ENCODE data around the gene EML5.

Gene EML5

GRCh38 chr14:88750945-88751344 lies 41.8 kb downstream of the EML5 start:
- TF ChIP-seq CTCF (IDR thresholded peaks at IDR 0.05; ENCODE audit: low read depth, low read length): no peak
- no peak overlapping the region for H3K4me3 ChIP-seq (ENCODE audit: low read depth, low read length)

DNA sequence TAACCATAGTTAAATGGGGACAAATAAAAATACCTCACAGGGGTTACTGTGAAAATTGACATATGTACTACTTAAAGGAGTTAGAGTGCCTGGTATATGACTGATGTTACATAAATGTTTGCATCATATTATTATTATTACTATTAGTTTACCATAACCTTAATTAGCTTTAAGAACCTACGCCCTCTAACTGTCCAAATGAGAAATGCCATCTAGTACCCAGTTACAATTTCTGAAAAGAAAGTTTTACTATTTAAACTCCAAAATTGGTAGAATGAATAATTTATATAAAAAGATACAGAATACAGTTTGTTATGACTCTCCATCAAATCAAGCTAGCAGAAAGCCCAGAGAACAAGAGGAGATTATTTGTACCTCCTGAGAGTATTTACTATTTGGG lies 42.3 kb downstream of the EML5 start:
- no peak for TF ChIP-seq CTCF (IDR thresholded peaks at IDR 0.05; ENCODE audit: low read depth, low read length)
- no peak overlapping the region for H3K4me3 ChIP-seq (ENCODE audit: low read depth, low read length)

- H3K4me3 ChIP-seq (ENCODE audit: low read depth, low read length): no peak overlapping the region
- no peak for TF ChIP-seq CTCF (IDR thresholded peaks at IDR 0.05; ENCODE audit: low read depth, low read length)
Observed at GRCh38 chr14:88749139-88749538, 43.6 kb downstream of the EML5 start.

DNA sequence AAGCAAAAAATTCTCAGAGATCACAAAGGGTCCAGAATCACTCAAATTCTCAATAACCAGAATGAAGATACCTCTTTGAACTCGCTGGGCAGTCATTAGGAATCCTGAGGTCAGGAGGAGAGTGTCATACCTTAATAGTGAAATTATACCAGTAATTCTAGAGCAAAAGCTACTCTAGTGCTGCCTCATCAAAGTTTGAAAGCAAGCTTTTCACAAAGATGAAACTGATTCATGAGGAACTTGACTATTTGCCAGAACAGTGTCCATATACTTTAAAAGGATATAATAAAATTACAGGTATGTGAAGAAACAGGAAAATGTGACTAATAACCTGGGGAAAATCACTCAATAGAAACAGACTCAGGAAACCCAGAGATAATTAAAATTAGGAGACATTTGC lies 44.5 kb downstream of the EML5 start:
- no peak overlapping the region for H3K4me3 ChIP-seq (ENCODE audit: low read depth, low read length)
- no peak for TF ChIP-seq CTCF (IDR thresholded peaks at IDR 0.05; ENCODE audit: low read depth, low read length)

- no peak for TF ChIP-seq CTCF (IDR thresholded peaks at IDR 0.05; ENCODE audit: low read depth, low read length)
- H3K4me3 ChIP-seq (ENCODE audit: low read depth, low read length): no peak overlapping the region
Observed at GRCh38 chr14:88746052-88746451, 46.7 kb downstream of the EML5 start.

- no peak for TF ChIP-seq CTCF (IDR thresholded peaks at IDR 0.05; ENCODE audit: low read depth, low read length)
Observed at GRCh38 chr14:88737245-88737644, 55.5 kb downstream of the EML5 start.

GRCh38 chr14:88733121-88733520 lies 59.6 kb downstream of the EML5 start:
- no peak overlapping the region for H3K4me3 ChIP-seq (ENCODE audit: low read depth, low read length)
- TF ChIP-seq CTCF (IDR thresholded peaks at IDR 0.05; ENCODE audit: low read depth, low read length): no peak

More at GRCh38 chr14:88737245-88737644, 55.5 kb downstream of the EML5 start:
- H3K4me3 ChIP-seq (ENCODE audit: low read depth, low read length): no peak overlapping the region

Data from WI38 (cell line).